Neuronal stem cell (in vitro differentiated cells): ENCODE measurements around the gene TRIM66.

ENCODE experiments used
- DNase-seq: peaks from one replicate; pipeline ENCODE4 v3.0.0-alpha.2; 2013; ENCODE audit warnings: low spot score
- H2AFZ ChIP-seq: one replicate; pipeline ENCODE4 v1.6.1; 2013; ENCODE audit warnings: mild to moderate bottlenecking, low read length, inconsistent platforms
- H2AK5ac ChIP-seq: 2 replicates; pipeline ENCODE4 v1.6.1; 2013; ENCODE audit warnings: low read depth, mild to moderate bottlenecking, inconsistent platforms, low read length, moderate library complexity, mixed read lengths
- H2BK120ac ChIP-seq: 2 replicates; pipeline ENCODE4 v1.6.1; 2013; ENCODE audit warnings: low read depth, mild to moderate bottlenecking, inconsistent platforms, low read length, moderate library complexity, mixed read lengths
- H2BK12ac ChIP-seq: one replicate; pipeline ENCODE4 v1.6.1; 2013; ENCODE audit warnings: low read length, inconsistent platforms
- H2BK15ac ChIP-seq: 2 replicates; pipeline ENCODE4 v1.6.1; 2013; ENCODE audit warnings: mild to moderate bottlenecking, low read length, inconsistent platforms, mixed read lengths
- H2BK5ac ChIP-seq: one replicate; pipeline ENCODE4 v1.6.1; 2013; ENCODE audit warnings: inconsistent platforms, mild to moderate bottlenecking, low read length, moderate library complexity
- H3K14ac ChIP-seq: one replicate; pipeline ENCODE4 v1.6.1; 2013; ENCODE audit warnings: low read length, inconsistent platforms
- H3K18ac ChIP-seq: 2 replicates; pipeline ENCODE4 v1.6.1; 2013; ENCODE audit warnings: low read length, inconsistent platforms
- H3K23ac ChIP-seq: 2 replicates; pipeline ENCODE4 v1.6.1; 2013; ENCODE audit warnings: low read depth, mild to moderate bottlenecking, mixed read lengths, low read length, inconsistent platforms; ENCODE audit not compliant: poor library complexity
- H3K27ac ChIP-seq: replicated peaks from 3 replicates; pipeline ENCODE4 v1.5.1; 2013; ENCODE audit warnings: low read length, inconsistent platforms
- H3K27me3 ChIP-seq, 3 experiments: 2 replicates each; pipeline ENCODE4 v1.6.1; 2013; ENCODE audit warnings: low read length in 3 of 3, mild to moderate bottlenecking in 2 of 3, inconsistent platforms in 1 of 3, low read depth in 1 of 3, mixed read lengths in 1 of 3, moderate library complexity in 1 of 3; ENCODE audit not compliant: control insufficient read depth in 3 of 3, insufficient read depth in 3 of 3
- H3K36me3 ChIP-seq, 2 donors: replicated peaks in 1 of 2; 2 replicates each; pipeline ENCODE4 v1.6.1; 2013; ENCODE audit warnings: low read length in 2 of 2; ENCODE audit not compliant: control insufficient read depth in 2 of 2, insufficient read depth in 2 of 2
- H3K4ac ChIP-seq: 2 replicates; pipeline ENCODE4 v1.6.1; 2013; ENCODE audit warnings: inconsistent platforms, mild to moderate bottlenecking, low read length, moderate library complexity
- H3K4me1 ChIP-seq, 2 donors: 1 replicate in 1 of 2; 2 replicates in 1 of 2; pipeline ENCODE4 v1.6.1; 2013; ENCODE audit warnings: low read length in 2 of 2, low read depth in 1 of 2; ENCODE audit not compliant: control insufficient read depth in 2 of 2, insufficient read depth in 1 of 2
- H3K4me2 ChIP-seq: one replicate; pipeline ENCODE4 v1.6.1; 2013; ENCODE audit warnings: mild to moderate bottlenecking, low read length, inconsistent platforms; ENCODE audit not compliant: insufficient read depth, poor library complexity, severe bottlenecking
- H3K4me3 ChIP-seq, 2 donors: 2 replicates each; pipeline ENCODE4 v1.5.1; 2013; ENCODE audit warnings: low read length in 2 of 2, mild to moderate bottlenecking in 2 of 2, inconsistent platforms in 1 of 2, moderate library complexity in 1 of 2
- H3K79me1 ChIP-seq: one replicate; pipeline ENCODE4 v1.6.1; 2013; ENCODE audit warnings: low read depth, mild to moderate bottlenecking, inconsistent platforms, low read length, moderate library complexity
- H3K9ac ChIP-seq: one replicate; pipeline ENCODE4 v1.6.1; 2013; ENCODE audit warnings: mild to moderate bottlenecking, low read depth, low read length, inconsistent platforms; ENCODE audit not compliant: poor library complexity
- H3K9me3 ChIP-seq, 2 donors: replicated peaks in 1 of 2; 2 replicates each; pipeline versions ENCODE3 to v1.6.1; 2013; ENCODE audit warnings: low read length in 2 of 2, mild to moderate bottlenecking in 2 of 2, inconsistent platforms in 1 of 2, low read depth in 1 of 2, mixed read lengths in 1 of 2, moderate library complexity in 1 of 2; ENCODE audit not compliant: control insufficient read depth in 2 of 2, insufficient read depth in 1 of 2
- H4K8ac ChIP-seq: one replicate; pipeline ENCODE4 v1.6.1; 2013; ENCODE audit warnings: low read depth, mild to moderate bottlenecking, inconsistent platforms, low read length, moderate library complexity
- H4K91ac ChIP-seq: one replicate; pipeline ENCODE4 v1.6.1; 2013; ENCODE audit warnings: low read length, low read depth, mild to moderate bottlenecking, inconsistent platforms; ENCODE audit not compliant: poor library complexity
- WGBS, 2 donors: extraction: QIAGEN DNeasy Blood & Tissue Kit; methylation state at CpG; one replicate each; pipeline ENCODE4 v1.1.7; 2013; ENCODE audit warnings: missing lambda C conversion rate in 2 of 2, mixed read lengths in 1 of 2; ENCODE audit not compliant: insufficient read length in 2 of 2, insufficient replicate concordance in 1 of 2; ENCODE audit errors: extremely low coverage in 2 of 2; 5-methylcytosine and 5-hydroxymethylcytosine counted together

Gene TRIM66

DNA sequence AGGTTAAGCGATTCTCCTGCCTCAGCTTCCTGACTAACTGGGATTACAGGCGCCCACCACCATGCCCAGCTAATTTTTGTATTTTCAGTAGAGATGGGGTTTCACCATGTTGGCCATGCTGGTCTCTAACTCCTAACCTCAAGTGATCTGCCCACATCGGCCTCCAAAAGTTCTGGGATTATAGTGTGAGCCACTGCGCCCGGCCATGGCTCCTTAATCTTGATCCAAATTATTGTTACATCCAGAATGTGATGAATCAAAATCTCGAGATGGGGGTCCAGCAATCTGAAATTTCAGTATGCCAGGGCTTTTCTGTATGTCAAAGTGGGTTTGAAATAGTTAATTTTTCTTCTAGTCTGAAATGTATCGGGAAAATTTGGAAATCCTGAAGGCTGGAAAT, 3.9 kb upstream of the TRIM66 start:
- H3K4me1 ChIP-seq, result peaks cover 9 to 29% of the 10 kb centered on the region in 2 donors
- no peaks in the 10 kb centered on the region for H3K9me3 ChIP-seq
- H4K91ac ChIP-seq, result no peak overlapping the region
- no peak for DNase-seq
- H2BK12ac ChIP-seq, result no peak overlapping the region
- no peak overlapping the region for H4K8ac ChIP-seq
- H3K27ac ChIP-seq, result no peak overlapping the region
- H3K18ac ChIP-seq, result no peak overlapping the region
- no peak overlapping the region for H2AFZ ChIP-seq
- H3K14ac ChIP-seq, result no peak overlapping the region
- WGBS, 2 donors, result no CpG with 5 or more reads among the region's 7 CpGs
- no peak overlapping the region for H2BK5ac ChIP-seq
- no peak overlapping the region for H3K4me3 ChIP-seq
- H3K79me1 ChIP-seq, result peaks cover 9% of the 10 kb centered on the region
- H2AK5ac ChIP-seq, result no peak overlapping the region
- H3K9ac ChIP-seq, result no peak overlapping the region
- no peak overlapping the region for H3K4me2 ChIP-seq
- H3K36me3 ChIP-seq, result peaks cover 18 to 60% of the 10 kb centered on the region in 2 donors
- no peak overlapping the region for H2BK15ac ChIP-seq
- no peak overlapping the region for H3K23ac ChIP-seq
- no peak overlapping the region for H3K4ac ChIP-seq
- no peak overlapping the region for H2BK120ac ChIP-seq
- H3K27me3 ChIP-seq, result no peaks in the 10 kb centered on the region

DNA sequence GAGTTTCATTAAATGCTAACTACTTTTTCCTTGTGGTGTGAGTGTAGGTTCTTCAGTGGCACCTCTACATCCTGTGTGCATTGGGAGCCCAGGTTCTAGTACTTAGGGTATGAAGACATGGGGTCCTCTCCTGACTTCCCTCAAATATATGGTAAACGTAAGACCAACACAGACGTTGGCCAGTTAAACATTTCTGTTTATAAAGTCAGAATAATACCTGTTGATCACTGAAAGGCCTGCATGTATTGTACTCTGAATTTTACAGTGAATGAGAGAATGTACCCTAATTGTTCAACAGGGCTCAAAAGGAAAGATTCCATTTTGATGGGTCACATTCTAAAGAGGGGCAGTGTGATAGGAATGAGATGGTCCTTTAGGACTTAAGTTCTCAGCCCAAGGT, 3.4 kb upstream of the TRIM66 start:
- Histone ChIP-seq H3K36me3 (peaks cover 18 to 55% of the 10 kb centered on the region in 2 donors), H3K4ac (no peak overlapping the region), H3K4me2 (no peak overlapping the region), H3K4me1 (peaks cover 9 to 29% of the 10 kb centered on the region in 2 donors), H4K8ac (no peak overlapping the region), H3K18ac (no peak overlapping the region), H3K27ac (no peak overlapping the region), H3K79me1 (peaks cover 9% of the 10 kb centered on the region), H3K27me3 (no peaks in the 10 kb centered on the region), H2BK12ac (no peak overlapping the region), H3K14ac (no peak overlapping the region), H3K4me3 (no peak overlapping the region), H2AFZ (no peak overlapping the region), H3K9ac (no peak overlapping the region), H2AK5ac (no peak overlapping the region), H4K91ac (no peak overlapping the region), H2BK120ac (no peak overlapping the region), H2BK5ac (no peak overlapping the region), H3K23ac (no peak overlapping the region), H2BK15ac (no peak overlapping the region), H3K9me3 (no peaks in the 10 kb centered on the region)
- DNase-seq, result no peak
- WGBS, 2 donors, result no CpG with 5 or more reads among the region's 2 CpGs

DNA sequence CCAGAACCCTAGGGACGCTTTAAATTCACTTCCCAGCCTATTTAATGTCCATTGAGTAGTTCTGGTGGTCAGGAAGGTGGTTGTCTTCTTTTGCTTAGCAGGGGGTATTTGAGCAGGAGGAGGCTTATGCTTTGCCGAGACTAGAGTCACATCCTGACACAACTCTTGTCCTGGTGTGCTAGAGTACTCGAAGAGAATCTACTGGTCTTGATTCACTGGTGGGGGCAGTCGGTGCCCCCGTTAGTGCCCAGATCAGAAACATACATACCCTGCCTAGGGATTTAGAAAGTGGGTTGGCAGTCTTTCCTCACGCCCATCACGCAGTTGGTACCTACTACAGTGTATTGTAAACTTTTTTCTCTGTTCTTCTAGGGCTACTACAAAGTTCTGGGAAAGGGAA, 2.8 kb upstream of the TRIM66 start:
- no CpG with 5 or more reads among the region's 7 CpGs for WGBS, 2 donors
- Histone ChIP-seq H3K4ac (no peak overlapping the region), H3K27ac (no peak overlapping the region)

DNA sequence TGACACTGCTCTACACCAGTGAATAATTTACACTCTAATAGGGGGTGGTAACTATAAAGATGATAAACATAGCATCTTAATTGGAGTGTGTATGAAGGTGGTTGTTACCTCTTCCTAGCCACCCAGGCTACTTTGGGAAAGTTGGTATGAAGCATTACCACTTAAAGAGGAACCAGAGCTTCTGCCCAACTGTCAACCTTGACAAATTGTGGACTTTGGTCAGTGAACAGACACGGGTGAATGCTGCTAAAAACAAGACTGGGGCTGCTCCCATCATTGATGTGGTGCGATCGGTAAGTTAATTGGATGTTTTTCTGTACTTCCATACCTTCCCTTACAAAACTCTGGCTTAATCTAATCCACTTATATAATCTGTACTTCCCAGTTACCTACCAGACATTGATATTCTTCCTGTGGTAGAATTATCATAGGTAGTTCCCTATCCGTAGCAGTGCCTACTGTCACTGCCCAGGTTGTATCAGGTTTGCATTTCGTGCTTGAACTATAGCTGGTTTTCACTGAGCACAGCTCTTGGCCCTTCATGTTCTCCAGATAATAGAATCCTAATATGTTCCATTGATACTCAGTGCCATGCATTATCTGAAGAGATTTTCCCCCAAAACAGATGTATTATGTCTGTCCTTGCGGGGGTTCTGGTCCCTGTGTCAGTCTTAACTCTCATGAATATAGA, 2.3 kb upstream of the TRIM66 start:
- H3K9me3 ChIP-seq, result no peaks in the 10 kb centered on the region
- peak overlapping the region in 1 of 2 donors; percentile 98 for H3K4me3 ChIP-seq
- WGBS, 2 donors, result no CpG with 5 or more reads among the region's 6 CpGs
- no peak overlapping the region for H2AFZ ChIP-seq
- no peaks in the 10 kb centered on the region for H3K27me3 ChIP-seq
- no peak overlapping the region for H2AK5ac ChIP-seq
- H3K4me2 ChIP-seq, result no peak overlapping the region
- H2BK5ac ChIP-seq, result no peak overlapping the region
- no peak overlapping the region for H3K14ac ChIP-seq
- no peak overlapping the region for H2BK15ac ChIP-seq
- H2BK12ac ChIP-seq, result no peak overlapping the region
- H2BK120ac ChIP-seq, result no peak overlapping the region
- no peak for DNase-seq
- H3K79me1 ChIP-seq, result peaks cover 9% of the 10 kb centered on the region
- no peak overlapping the region for H3K18ac ChIP-seq
- H4K8ac ChIP-seq, result no peak overlapping the region
- H3K27ac ChIP-seq, result no peak overlapping the region
- peaks cover 9 to 27% of the 10 kb centered on the region in 2 donors for H3K4me1 ChIP-seq
- H4K91ac ChIP-seq, result no peak overlapping the region
- no peak overlapping the region for H3K23ac ChIP-seq
- H3K36me3 ChIP-seq, result peaks cover 18 to 46% of the 10 kb centered on the region in 2 donors
- H3K9ac ChIP-seq, result no peak overlapping the region
- no peak overlapping the region for H3K4ac ChIP-seq

More for the DNA sequence above, 2.8 kb upstream of the TRIM66 start:
- no peak overlapping the region for H3K4me2 ChIP-seq
- H3K9ac ChIP-seq, result no peak overlapping the region
- no peak overlapping the region for H3K14ac ChIP-seq
- H3K4me1 ChIP-seq, result peaks cover 9 to 29% of the 10 kb centered on the region in 2 donors
- no peak overlapping the region for H2BK5ac ChIP-seq
- H2BK120ac ChIP-seq, result no peak overlapping the region
- no peak overlapping the region for H2AK5ac ChIP-seq
- no peak overlapping the region for H3K23ac ChIP-seq
- H4K91ac ChIP-seq, result no peak overlapping the region
- H3K36me3 ChIP-seq, result peaks cover 18 to 50% of the 10 kb centered on the region in 2 donors
- H3K79me1 ChIP-seq, result peaks cover 9% of the 10 kb centered on the region
- H3K27me3 ChIP-seq, result no peaks in the 10 kb centered on the region
- no peak overlapping the region for H2AFZ ChIP-seq
- H4K8ac ChIP-seq, result no peak overlapping the region
- no peak overlapping the region for H3K4me3 ChIP-seq
- no peak overlapping the region for H2BK15ac ChIP-seq
- no peak overlapping the region for H2BK12ac ChIP-seq
- H3K18ac ChIP-seq, result no peak overlapping the region
- H3K9me3 ChIP-seq, result no peaks in the 10 kb centered on the region
- DNase-seq, result no peak
